SU-DHL-6 (cell line): ENCODE measurements around the gene EDIL3.

Experiments
- EZH2phosphoT487 ChIP-seq: fragments of 200-600 bp; sonication (generic), shearing (Covaris generic); conservative IDR thresholded peaks from 2 replicates; pipeline ENCODE4 v1.6.1; 2018; ENCODE audit warnings: mild to moderate bottlenecking, antibody characterized with exemption, low read length, moderate library complexity, mixed read lengths
- TF ChIP-seq, protein P1 (sequence below): fragments of 200-600 bp; sonication (generic); IDR thresholded peaks from one replicate; pipeline ENCODE4 v1.5.1; 2017; ENCODE audit warnings: antibody characterized with exemption, mild to moderate bottlenecking, low read length, moderate library complexity; ENCODE audit not compliant: insufficient read depth, poor library complexity, severe bottlenecking

DNA sequence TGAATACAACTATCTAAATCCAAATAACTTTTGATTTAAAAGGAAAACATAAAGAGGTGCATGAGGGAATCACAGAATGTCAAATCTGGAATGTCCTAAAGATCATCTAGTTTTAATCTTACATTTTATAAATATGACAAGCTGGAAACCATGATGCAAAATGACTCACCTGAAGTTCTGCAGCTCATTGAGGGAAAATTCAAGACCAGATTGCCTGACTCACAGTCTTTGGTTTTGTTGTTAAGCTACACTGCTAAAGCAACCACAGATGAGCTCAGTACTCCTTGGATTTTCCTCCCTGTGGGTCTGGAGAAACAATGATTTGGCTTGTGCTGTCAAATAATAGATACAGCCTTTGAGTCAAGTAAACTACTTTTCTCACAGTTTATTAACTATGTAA is 19.1 kb upstream of the EDIL3 start:
- TF ChIP-seq, protein P1, sequence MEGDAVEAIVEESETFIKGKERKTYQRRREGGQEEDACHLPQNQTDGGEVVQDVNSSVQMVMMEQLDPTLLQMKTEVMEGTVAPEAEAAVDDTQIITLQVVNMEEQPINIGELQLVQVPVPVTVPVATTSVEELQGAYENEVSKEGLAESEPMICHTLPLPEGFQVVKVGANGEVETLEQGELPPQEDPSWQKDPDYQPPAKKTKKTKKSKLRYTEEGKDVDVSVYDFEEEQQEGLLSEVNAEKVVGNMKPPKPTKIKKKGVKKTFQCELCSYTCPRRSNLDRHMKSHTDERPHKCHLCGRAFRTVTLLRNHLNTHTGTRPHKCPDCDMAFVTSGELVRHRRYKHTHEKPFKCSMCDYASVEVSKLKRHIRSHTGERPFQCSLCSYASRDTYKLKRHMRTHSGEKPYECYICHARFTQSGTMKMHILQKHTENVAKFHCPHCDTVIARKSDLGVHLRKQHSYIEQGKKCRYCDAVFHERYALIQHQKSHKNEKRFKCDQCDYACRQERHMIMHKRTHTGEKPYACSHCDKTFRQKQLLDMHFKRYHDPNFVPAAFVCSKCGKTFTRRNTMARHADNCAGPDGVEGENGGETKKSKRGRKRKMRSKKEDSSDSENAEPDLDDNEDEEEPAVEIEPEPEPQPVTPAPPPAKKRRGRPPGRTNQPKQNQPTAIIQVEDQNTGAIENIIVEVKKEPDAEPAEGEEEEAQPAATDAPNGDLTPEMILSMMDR = no peak
- TF ChIP-seq EZH2phosphoT487 = no peak
